Left lobe of liver (tissue), 2 donors: ENCODE data around the gene USP21. TPM values are rescaled to one million over a fixed set of nuclear protein-coding genes. Genes with fewer than 3 reads are reported as not detected.

Experiments
- ATAC-seq: fragments of 200-7000 bp; cut with Tn5 transposase; one replicate; pipeline ENCODE4 v1.9.1; 2020; ENCODE audit warnings: mild to moderate bottlenecking, moderate library complexity
- DNase-seq: peaks from one replicate; pipeline ENCODE4 v3.0.0-alpha.2; 2020; ENCODE audit warnings: low spot score
- total RNA-seq: library from RNA; stranded (reverse); gene quantifications from one replicate; pipeline ENCODE4 v1.2.1, GENCODE V29; 2021
- donor health status: DM: no; HTN: no; CAD: no; lungs with moderate emphysema.
- donor health status: DM: no; HTN: yes; CAD: no.

Gene USP21
- total RNA-seq, 1 donor from 2014 or later: 10.2 TPM

GRCh38 chr1:161192476-161193465 is 33.5 kb downstream of the USP21 start:
- DNase-seq (peak; percentile 73), ATAC-seq (peak; percentile 72)

GRCh38 chr1:161193561-161194235 is 34.4 kb downstream of the USP21 start:
- ATAC-seq (peak; percentile 91), DNase-seq (peak; percentile 94)

- no peak for ATAC-seq
- no peak for DNase-seq
Observed at GRCh38 chr1:161195171-161195570, 35.9 kb downstream of the USP21 start.

GRCh38 chr1:161196111-161196510 is 36.8 kb downstream of the USP21 start:
- no peak for ATAC-seq
- DNase-seq: no peak

- no peak for DNase-seq
- no peak for ATAC-seq
Observed at GRCh38 chr1:161196521-161197451, 37.5 kb downstream of the USP21 start.

- ATAC-seq (no peak), DNase-seq (no peak)
Observed at GRCh38 chr1:161197560-161198193, 38.4 kb downstream of the USP21 start.

GRCh38 chr1:161198194-161198896 is 39.0 kb downstream of the USP21 start:
- ATAC-seq (no peak), DNase-seq (no peak)

GRCh38 chr1:161198897-161199431 is 39.7 kb downstream of the USP21 start, which contains the start of gene ADAMTS4:
Gene ADAMTS4 (minus strand): TSS chr1:161199054. CDS start chr1:161198627, 427 bp downstream.
- DNase-seq: no peak
- no peak for ATAC-seq

- ATAC-seq: no peak
- no peak for DNase-seq
Observed at GRCh38 chr1:161199506-161200139, 40.3 kb downstream of the USP21 start.

GRCh38 chr1:161200421-161200991 is 41.2 kb downstream of the USP21 start:
- ATAC-seq (no peak), DNase-seq (no peak)

GRCh38 chr1:161200992-161201835 is 41.9 kb downstream of the USP21 start:
- DNase-seq: no peak
- peak; percentile 15 for ATAC-seq

GRCh38 chr1:161201836-161202712 is 42.8 kb downstream of the USP21 start, which contains the start of gene NDUFS2:
Gene NDUFS2 (plus strand): TSS chr1:161202367. CDS start chr1:161202386, 19 bp downstream.
- ATAC-seq (peak; percentile 94), DNase-seq (peak; percentile 98)

- ATAC-seq: no peak
- no peak for DNase-seq
Observed at GRCh38 chr1:161206411-161207140, 47.3 kb downstream of the USP21 start.

GRCh38 chr1:161207173-161207572 is 47.9 kb downstream of the USP21 start:
- ATAC-seq: peak; percentile 27

GRCh38 chr1:161209790-161210409 is 50.6 kb downstream of the USP21 start:
- DNase-seq: peak; percentile 85
- peak; percentile 99 for ATAC-seq

More at GRCh38 chr1:161207173-161207572, 47.9 kb downstream of the USP21 start:
- no peak for DNase-seq
